GM18502 (cell line): Measurements from ENCODE around the gene TRIM8.
"Not testable (repeated sequence)": the region's sequence is repeated elsewhere in the genome, so short reads cannot be mapped to it uniquely, and the experiment has no call there.

Experiments
- ATAC-seq: cut with Tn5 transposase; IDR thresholded peaks from one replicate; pipeline ENCODE4 v1.9.1; 2021; ENCODE audit warnings: mild to moderate bottlenecking; ENCODE audit not compliant: unreplicated experiment, poor library complexity

TRIM8 gene

GRCh38 chr10:102667411-102667810, 23.1 kb downstream of the TRIM8 start:
- not testable (repeated sequence) for ATAC-seq

GRCh38 chr10:102668326-102669107, 24.2 kb downstream of the TRIM8 start:
- no peak for ATAC-seq

GRCh38 chr10:102669206-102670064, 25.2 kb downstream of the TRIM8 start:
- no peak for ATAC-seq

- no peak for ATAC-seq
Observed at GRCh38 chr10:102670065-102670670, 25.9 kb downstream of the TRIM8 start.

- no peak for ATAC-seq
Observed at GRCh38 chr10:102670871-102671434, 26.7 kb downstream of the TRIM8 start.

- no peak for ATAC-seq
Observed at GRCh38 chr10:102673236-102673818, 29.0 kb downstream of the TRIM8 start.

- ATAC-seq, result no peak
Observed at GRCh38 chr10:102673819-102674511, 29.7 kb downstream of the TRIM8 start.

GRCh38 chr10:102674566-102674965, 30.3 kb downstream of the TRIM8 start:
- ATAC-seq, result no peak

GRCh38 chr10:102675011-102675665, 30.9 kb downstream of the TRIM8 start:
- no peak for ATAC-seq

- ATAC-seq, result no peak
Observed at GRCh38 chr10:102675666-102676533, 31.6 kb downstream of the TRIM8 start.

GRCh38 chr10:102676534-102677315, 32.4 kb downstream of the TRIM8 start:
- no peak for ATAC-seq

GRCh38 chr10:102677331-102678067, 33.2 kb downstream of the TRIM8 start:
- ATAC-seq, result no peak

- ATAC-seq, result no peak
Observed at GRCh38 chr10:102678068-102678400, 33.8 kb downstream of the TRIM8 start.

GRCh38 chr10:102678842-102679289, 34.6 kb downstream of the TRIM8 start:
- ATAC-seq, result no peak

- no peak for ATAC-seq
Observed at GRCh38 chr10:102679596-102679995, 35.3 kb downstream of the TRIM8 start.

GRCh38 chr10:102681696-102682095, 37.4 kb downstream of the TRIM8 start:
- no peak for ATAC-seq

GRCh38 chr10:102682416-102682815, 38.1 kb downstream of the TRIM8 start:
- ATAC-seq, result no peak
